ENCODE results near the gene IGSF9B. TPM values are rescaled to one million over a fixed set of nuclear protein-coding genes. Genes with fewer than 3 reads are reported as not detected.

The IGSF9B gene
- total RNA-seq, 1 donor from 2014 or later = 8.4 TPM

DNA sequence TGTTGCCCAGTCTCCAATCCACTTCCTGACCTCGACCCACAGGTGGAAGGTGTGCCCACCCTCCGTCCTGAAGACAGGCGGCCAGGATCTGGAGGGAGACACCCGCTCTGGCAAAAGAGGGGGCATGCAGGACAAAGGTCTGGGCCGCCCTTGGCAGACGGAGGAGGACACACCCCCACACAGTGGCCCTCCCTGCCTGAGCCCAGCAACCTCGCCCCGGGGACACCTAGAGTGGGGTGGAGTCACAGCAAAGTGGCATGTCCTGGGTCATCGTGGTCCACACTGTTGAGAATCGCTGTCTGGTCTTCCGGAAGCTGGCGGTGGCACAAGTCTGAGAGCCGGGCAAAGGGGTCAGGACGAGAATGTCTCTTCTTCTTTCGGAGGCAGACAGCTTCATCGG is 47.9 kb downstream of the IGSF9B start:
- Mint-ChIP-seq H3K27me3 (ENCODE audit: low read depth) (no peaks in the 10 kb centered on the region), H3K4me3 (ENCODE audit: unreplicated experiment) (no peak overlapping the region), H3K4me1 (ENCODE audit: low read depth) (no peaks in the 10 kb centered on the region), H3K36me3 (ENCODE audit: low read depth) (peaks cover 17% of the 10 kb centered on the region), H3K9me3 (ENCODE audit: low read depth) (no peaks in the 10 kb centered on the region), H3K27ac (ENCODE audit: unreplicated experiment) (no peak overlapping the region)
- TF ChIP-seq, protein P1, sequence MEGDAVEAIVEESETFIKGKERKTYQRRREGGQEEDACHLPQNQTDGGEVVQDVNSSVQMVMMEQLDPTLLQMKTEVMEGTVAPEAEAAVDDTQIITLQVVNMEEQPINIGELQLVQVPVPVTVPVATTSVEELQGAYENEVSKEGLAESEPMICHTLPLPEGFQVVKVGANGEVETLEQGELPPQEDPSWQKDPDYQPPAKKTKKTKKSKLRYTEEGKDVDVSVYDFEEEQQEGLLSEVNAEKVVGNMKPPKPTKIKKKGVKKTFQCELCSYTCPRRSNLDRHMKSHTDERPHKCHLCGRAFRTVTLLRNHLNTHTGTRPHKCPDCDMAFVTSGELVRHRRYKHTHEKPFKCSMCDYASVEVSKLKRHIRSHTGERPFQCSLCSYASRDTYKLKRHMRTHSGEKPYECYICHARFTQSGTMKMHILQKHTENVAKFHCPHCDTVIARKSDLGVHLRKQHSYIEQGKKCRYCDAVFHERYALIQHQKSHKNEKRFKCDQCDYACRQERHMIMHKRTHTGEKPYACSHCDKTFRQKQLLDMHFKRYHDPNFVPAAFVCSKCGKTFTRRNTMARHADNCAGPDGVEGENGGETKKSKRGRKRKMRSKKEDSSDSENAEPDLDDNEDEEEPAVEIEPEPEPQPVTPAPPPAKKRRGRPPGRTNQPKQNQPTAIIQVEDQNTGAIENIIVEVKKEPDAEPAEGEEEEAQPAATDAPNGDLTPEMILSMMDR (IDR thresholded peaks at IDR 0.05) = no peak
- DNase-seq (ENCODE audit: low spot score) = peak; percentile 81

DNA sequence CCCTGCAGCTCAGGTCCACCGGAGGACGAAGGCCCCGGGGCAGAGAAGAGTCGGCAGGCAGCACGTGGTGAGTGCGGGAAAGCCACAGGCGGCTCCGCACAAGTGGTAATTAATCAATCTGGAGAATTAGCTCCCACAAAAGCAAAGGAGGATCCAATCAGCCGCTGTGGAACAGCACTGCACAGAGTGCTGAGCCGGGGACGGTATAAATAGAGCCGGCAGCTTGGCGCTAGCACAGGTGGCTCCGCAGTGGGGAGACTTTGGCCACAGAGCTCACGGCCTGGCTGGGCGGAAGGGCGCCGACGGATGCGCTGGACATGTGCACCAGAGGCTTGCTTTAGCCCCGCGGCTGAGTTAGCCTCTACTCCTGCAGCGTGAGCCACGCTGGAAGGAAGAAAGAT is 48.9 kb downstream of the IGSF9B start:
- DNase-seq (ENCODE audit: low spot score) = peak; percentile 52
- TF ChIP-seq, protein P1 (IDR thresholded peaks at IDR 0.05) = no peak
- H3K4me3 Mint-ChIP-seq (ENCODE audit: unreplicated experiment) = no peak overlapping the region
- H3K9me3 Mint-ChIP-seq (ENCODE audit: low read depth) = no peaks in the 10 kb centered on the region
- no peak overlapping the region for H3K27ac Mint-ChIP-seq (ENCODE audit: unreplicated experiment)
- H3K27me3 Mint-ChIP-seq (ENCODE audit: low read depth) = no peaks in the 10 kb centered on the region
- no peaks in the 10 kb centered on the region for H3K4me1 Mint-ChIP-seq (ENCODE audit: low read depth)
- H3K36me3 Mint-ChIP-seq (ENCODE audit: low read depth) = peaks cover 12% of the 10 kb centered on the region

DNA sequence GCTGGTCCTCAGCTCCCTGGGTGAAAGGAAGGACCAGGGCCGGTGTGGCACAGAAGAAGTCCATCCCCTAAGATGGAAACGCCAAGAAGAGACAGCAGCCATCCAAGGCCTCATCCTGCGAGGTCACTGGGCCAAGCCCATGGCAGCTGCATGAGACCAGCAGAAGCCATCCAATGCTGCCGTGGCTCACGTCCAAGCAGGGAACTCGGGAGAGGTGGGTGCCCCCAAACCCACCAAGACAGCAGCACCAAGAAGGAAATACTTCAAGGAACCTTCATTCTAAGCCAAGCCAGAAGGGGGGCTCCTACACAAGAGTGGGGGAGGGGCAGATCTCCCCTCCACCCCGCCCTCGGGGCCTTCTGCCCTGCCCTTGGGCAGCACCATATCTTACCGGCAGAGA is 49.6 kb downstream of the IGSF9B start:
- peak; percentile 63 for DNase-seq (ENCODE audit: low spot score)
- no peaks in the 10 kb centered on the region for H3K4me1 Mint-ChIP-seq (ENCODE audit: low read depth)
- TF ChIP-seq, protein P1 (IDR thresholded peaks at IDR 0.05) = no peak
- no peak overlapping the region for H3K27ac Mint-ChIP-seq (ENCODE audit: unreplicated experiment)
- H3K9me3 Mint-ChIP-seq (ENCODE audit: low read depth) = no peaks in the 10 kb centered on the region
- no peaks in the 10 kb centered on the region for H3K27me3 Mint-ChIP-seq (ENCODE audit: low read depth)
- H3K4me3 Mint-ChIP-seq (ENCODE audit: unreplicated experiment) = no peak overlapping the region
- H3K36me3 Mint-ChIP-seq (ENCODE audit: low read depth) = peaks cover 10% of the 10 kb centered on the region

DNA sequence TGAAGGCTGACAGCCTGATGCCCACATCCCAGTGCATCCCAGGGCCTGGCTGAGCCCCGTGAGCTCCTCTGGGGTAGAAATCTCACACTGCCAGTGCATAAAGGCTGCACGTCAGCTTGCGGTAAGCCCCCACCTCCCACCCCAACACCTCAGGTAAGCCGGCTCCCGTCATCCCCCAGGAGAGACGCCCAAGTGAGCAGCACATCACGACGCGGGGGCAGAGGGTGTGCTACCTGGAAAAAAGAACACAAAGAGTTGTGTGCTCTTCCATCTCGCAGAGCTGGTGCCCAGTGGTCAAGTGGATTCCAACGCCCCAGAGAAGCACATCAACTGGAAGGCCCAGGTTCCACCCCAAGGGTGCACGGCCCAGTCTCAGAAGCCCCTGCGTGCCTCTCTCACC is 50.0 kb downstream of the IGSF9B start:
- no peaks in the 10 kb centered on the region for H3K4me1 Mint-ChIP-seq (ENCODE audit: low read depth)
- no peak overlapping the region for H3K27ac Mint-ChIP-seq (ENCODE audit: unreplicated experiment)
- DNase-seq (ENCODE audit: low spot score) = peak; percentile 70
- H3K4me3 Mint-ChIP-seq (ENCODE audit: unreplicated experiment) = no peak overlapping the region
- H3K27me3 Mint-ChIP-seq (ENCODE audit: low read depth) = no peaks in the 10 kb centered on the region
- TF ChIP-seq, protein P1 (IDR thresholded peaks at IDR 0.05) = no peak
- H3K9me3 Mint-ChIP-seq (ENCODE audit: low read depth) = no peaks in the 10 kb centered on the region
- peaks cover 10% of the 10 kb centered on the region for H3K36me3 Mint-ChIP-seq (ENCODE audit: low read depth)

DNA sequence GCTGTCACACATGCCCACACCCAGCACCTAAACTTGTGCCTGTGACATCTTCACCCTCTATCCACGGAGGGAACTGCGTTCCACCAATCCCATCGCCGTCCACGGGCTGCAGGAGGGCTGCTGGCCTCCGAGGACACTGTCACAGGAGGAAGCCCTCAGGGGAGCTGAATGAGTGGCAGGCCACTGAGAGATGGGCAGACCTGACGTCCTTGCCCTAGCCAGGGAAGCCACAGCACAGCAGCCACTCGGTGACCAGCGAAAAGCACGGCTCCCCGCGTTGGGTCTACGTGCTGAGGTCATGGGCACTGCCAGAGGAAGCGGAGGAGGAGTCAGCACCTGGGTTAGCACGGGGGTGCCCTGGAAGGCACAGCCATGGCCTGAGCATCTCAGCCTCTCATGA is 50.5 kb downstream of the IGSF9B start:
- H3K27ac Mint-ChIP-seq (ENCODE audit: unreplicated experiment) = no peak overlapping the region
- peak; percentile 79 for DNase-seq (ENCODE audit: low spot score)
- TF ChIP-seq, protein P1 (IDR thresholded peaks at IDR 0.05) = no peak

More for the DNA sequence above, 50.5 kb downstream of the IGSF9B start:
- H3K4me1 Mint-ChIP-seq (ENCODE audit: low read depth) = no peaks in the 10 kb centered on the region
- H3K36me3 Mint-ChIP-seq (ENCODE audit: low read depth) = peaks cover 10% of the 10 kb centered on the region
- no peaks in the 10 kb centered on the region for H3K27me3 Mint-ChIP-seq (ENCODE audit: low read depth)
- H3K4me3 Mint-ChIP-seq (ENCODE audit: unreplicated experiment) = no peak overlapping the region
- no peaks in the 10 kb centered on the region for H3K9me3 Mint-ChIP-seq (ENCODE audit: low read depth)

All from chondrocyte (in vitro differentiated cells).